HepG2 (cell line): Measurements from ENCODE around the gene FAHD2A. TPM values are rescaled to one million over a fixed set of nuclear protein-coding genes. Genes with fewer than 3 reads are reported as not detected.

Experiments
- BCL3 ChIP-seq: sonication (generic); formaldehyde crosslinking; IDR thresholded peaks from 2 replicates; pipeline ENCODE4 v1.5.1; 2020; ENCODE audit warnings: mild to moderate bottlenecking, missing genetic modification reagents, moderate library complexity
- BCL6 ChIP-seq: IDR thresholded peaks from 2 replicates; pipeline ENCODE4 v1.6.1; 2016; ENCODE audit warnings: missing genetic modification reagents, missing compliant biosample characterization
- FOSL2 ChIP-seq: sonication (generic); formaldehyde crosslinking; IDR thresholded peaks from 2 replicates; pipeline ENCODE4 v1.4.0; 2020; ENCODE audit warnings: missing genetic modification reagents
- HNF4G ChIP-seq, 2 experiments: sonication (generic) in 1 of 2; formaldehyde crosslinking in 1 of 2; IDR thresholded peaks; 2 replicates each; pipeline versions ENCODE4 v1.4.0 to v1.6.1; 2011 to 2020; ENCODE audit warnings: borderline replicate concordance in 2 of 2, low read depth in 2 of 2, mild to moderate bottlenecking in 2 of 2, low read length in 1 of 2, missing genetic modification reagents in 1 of 2, moderate library complexity in 1 of 2
- HOXA5 ChIP-seq: sonication (generic); formaldehyde crosslinking; IDR thresholded peaks from 2 replicates; pipeline ENCODE4 v1.4.0; 2020; ENCODE audit warnings: missing genetic modification reagents
- KMT2B ChIP-seq: IDR thresholded peaks from 2 replicates; pipeline ENCODE4 v1.6.1; 2016; ENCODE audit warnings: missing genetic modification reagents, missing compliant biosample characterization
- MYPOP ChIP-seq: sonication (generic); formaldehyde crosslinking; IDR thresholded peaks from 2 replicates; pipeline ENCODE4 v1.8.1; 2023; ENCODE audit warnings: mild to moderate bottlenecking, moderate library complexity, missing genetic modification reagents
- NKX3-1 ChIP-seq: sonication (generic); formaldehyde crosslinking; IDR thresholded peaks from 2 replicates; pipeline ENCODE4 v1.5.0; 2020; ENCODE audit warnings: missing genetic modification reagents
- POGZ ChIP-seq: sonication (generic); formaldehyde crosslinking; IDR thresholded peaks from 2 replicates; pipeline ENCODE4 v1.4.0; 2020; ENCODE audit warnings: mild to moderate bottlenecking, missing genetic modification reagents
- RXRB ChIP-seq: IDR thresholded peaks from 2 replicates; pipeline ENCODE4 v1.6.1; 2016; ENCODE audit warnings: borderline replicate concordance, missing genetic modification reagents, missing compliant biosample characterization
- SMC3 ChIP-seq: IDR thresholded peaks from 2 replicates; pipeline ENCODE4 v1.6.1; 2011; ENCODE audit warnings: low read length, improper control_type of control experiment
- SPEN ChIP-seq: sonication (generic); formaldehyde crosslinking; IDR thresholded peaks from 2 replicates; pipeline ENCODE4 v1.5.1; 2020; ENCODE audit warnings: low read depth, mild to moderate bottlenecking, missing genetic modification reagents
- TBX2 ChIP-seq: sonication (generic); formaldehyde crosslinking; IDR thresholded peaks from 2 replicates; pipeline ENCODE4 v1.5.0; 2020; ENCODE audit warnings: missing genetic modification reagents, mild to moderate bottlenecking, borderline replicate concordance
- ZNF276 ChIP-seq: sonication (generic); formaldehyde crosslinking; IDR thresholded peaks from 2 replicates; pipeline ENCODE4 v1.4.0; 2020; ENCODE audit warnings: mild to moderate bottlenecking, low read depth, missing genetic modification reagents
- ZNF609 ChIP-seq: sonication (generic); formaldehyde crosslinking; IDR thresholded peaks from 2 replicates; pipeline ENCODE4 v1.4.0; 2020; ENCODE audit warnings: mild to moderate bottlenecking, missing genetic modification reagents, borderline replicate concordance
- ZNF678 ChIP-seq: sonication (generic); formaldehyde crosslinking; IDR thresholded peaks from 2 replicates; pipeline ENCODE4 v1.4.0; 2020; ENCODE audit warnings: mild to moderate bottlenecking, missing genetic modification reagents
- ZNF720 ChIP-seq: sonication (generic); formaldehyde crosslinking; IDR thresholded peaks from 2 replicates; pipeline ENCODE4 v1.4.0; 2020; ENCODE audit warnings: missing genetic modification reagents
- polyA plus RNA-seq, 8 experiments: library from polyadenylated mRNA; depleted of rRNA in 3 of 8; stranded (reverse) in 7 of 8; unstranded in 1 of 8; fragments of >200 nt; fragmentation: Illumina TruSeq in 4 of 8; extraction: Trizol in 4 of 8; gene quantifications; 2 replicates each; pipeline versions ENCODE4 v1.2.1 to v1.2.3, GENCODE V29; 2011 to 2016; ENCODE audit warnings: low read depth in 4 of 8, missing spikeins in 1 of 8, mixed read lengths in 1 of 8; ENCODE audit not compliant: insufficient read depth in 1 of 8
- total RNA-seq, 5 experiments: library from RNA; depleted of rRNA; stranded (reverse); fragments of >200 nt; fragmentation: Illumina TruSeq; extraction: Trizol; gene quantifications; 2 replicates each; pipeline ENCODE4 v1.2.3, GENCODE V29; 2016; ENCODE audit warnings: low read depth in 1 of 5

Gene FAHD2A
- total and polyA plus RNA-seq, 2 of the 13 experiments (the other 11 are each of a cell fraction or from before 2014, with no cell fraction given): 34.0 to 44.2 TPM

GRCh38 chr2:95391641-95392310, 10.7 kb upstream of the FAHD2A start (continued):
- no peak; the same call in 1 of the 2 replicates for TF ChIP-seq HNF4G (IDR thresholded peaks at IDR 0.05; ENCODE audit: borderline replicate concordance, low read depth, low read length)
- 0 out of 2 replicates have a peak, but pooled peaks have one; percentile 26 for TF ChIP-seq HNF4G (CRISPR knock-in tag; IDR thresholded peaks at IDR 0.05; ENCODE audit: borderline replicate concordance, low read depth)
- peak; percentile 58; the same call in 1 of the 2 replicates for TF ChIP-seq TBX2 (CRISPR knock-in tag)
- no peak for TF ChIP-seq ZNF276 (CRISPR knock-in tag)
- TF ChIP-seq BCL6 (CRISPR knock-in tag): peak; percentile 70
- TF ChIP-seq POGZ (CRISPR knock-in tag): 0 out of 2 replicates have a peak, but pooled peaks have one; percentile 21
- 0 out of 2 replicates have a peak, but pooled peaks have one; percentile 30 for TF ChIP-seq FOSL2 (CRISPR knock-in tag)
- TF ChIP-seq HOXA5: peak; percentile 75; the same call in 1 of the 2 replicates
- TF ChIP-seq MYPOP (CRISPR knock-in tag): no peak
- TF ChIP-seq NKX3-1 (CRISPR knock-in tag): no peak
- TF ChIP-seq RXRB (CRISPR knock-in tag): peak; percentile 44; the same call in 1 of the 2 replicates
- peak; percentile 45; the same call in 1 of the 2 replicates for TF ChIP-seq SPEN (CRISPR knock-in tag)
- no peak for TF ChIP-seq ZNF720
- peak; percentile 30; the same call in 1 of the 2 replicates for TF ChIP-seq BCL3 (CRISPR knock-in tag)
- TF ChIP-seq ZNF678 (CRISPR knock-in tag): no peak
- 0 out of 2 replicates have a peak, but pooled peaks have one; percentile 33 for TF ChIP-seq KMT2B (CRISPR knock-in tag)
- TF ChIP-seq ZNF609: 0 out of 2 replicates have a peak, but pooled peaks have one; percentile 30
- TF ChIP-seq SMC3: no peak
